HG03565 (cell line): Measurements from ENCODE around the gene RNASE4.
"Not testable (repeated sequence)": the region's sequence is repeated elsewhere in the genome, so short reads cannot be mapped to it uniquely, and the experiment has no call there.

Experiments
- ATAC-seq: cut with Tn5 transposase; IDR thresholded peaks from one replicate; pipeline ENCODE4 v1.9.1; 2021; ENCODE audit warnings: mild to moderate bottlenecking, moderate library complexity; ENCODE audit not compliant: unreplicated experiment

Gene RNASE4

GRCh38 chr14:20697273-20698017 is 13.1 kb downstream of the RNASE4 start:
- no peak for ATAC-seq

- ATAC-seq, result no peak
Measured at GRCh38 chr14:20698018-20698329, 13.6 kb downstream of the RNASE4 start.

GRCh38 chr14:20698934-20699333 is 14.6 kb downstream of the RNASE4 start:
- no peak for ATAC-seq

- ATAC-seq, result no peak
Measured at GRCh38 chr14:20699931-20700330, 15.6 kb downstream of the RNASE4 start.

- ATAC-seq, result not testable (repeated sequence)
Measured at GRCh38 chr14:20700965-20701364, 16.6 kb downstream of the RNASE4 start.

- ATAC-seq, result no peak
Measured at GRCh38 chr14:20706657-20707355, 22.4 kb downstream of the RNASE4 start.

GRCh38 chr14:20707622-20708021 is 23.3 kb downstream of the RNASE4 start:
- no peak for ATAC-seq

- ATAC-seq, result no peak
Measured at GRCh38 chr14:20711261-20711660, 26.9 kb downstream of the RNASE4 start.

- ATAC-seq, result no peak
Measured at GRCh38 chr14:20711685-20712084, 27.3 kb downstream of the RNASE4 start.

GRCh38 chr14:20712904-20713303 is 28.5 kb downstream of the RNASE4 start:
- no peak for ATAC-seq

- no peak for ATAC-seq
Measured at GRCh38 chr14:20714593-20715250, 30.4 kb downstream of the RNASE4 start.

- ATAC-seq, result no peak
Measured at GRCh38 chr14:20719777-20720176, 35.4 kb downstream of the RNASE4 start.

- ATAC-seq, result no peak
Measured at GRCh38 chr14:20720741-20721140, 36.4 kb downstream of the RNASE4 start.

- ATAC-seq, result no peak
Measured at GRCh38 chr14:20722016-20722415, 37.7 kb downstream of the RNASE4 start.

GRCh38 chr14:20723488-20723887 is 39.1 kb downstream of the RNASE4 start:
- no peak for ATAC-seq

- ATAC-seq, result not testable (repeated sequence)
Measured at GRCh38 chr14:20726121-20726520, 41.8 kb downstream of the RNASE4 start.

- no peak for ATAC-seq
Measured at GRCh38 chr14:20726531-20726930, 42.2 kb downstream of the RNASE4 start.

GRCh38 chr14:20730891-20731290 is 46.5 kb downstream of the RNASE4 start:
- no peak for ATAC-seq

- no peak for ATAC-seq
Measured at GRCh38 chr14:20732477-20732876, 48.1 kb downstream of the RNASE4 start.

GRCh38 chr14:20732979-20733635 is 48.7 kb downstream of the RNASE4 start:
- no peak for ATAC-seq

GRCh38 chr14:20733684-20734429 is 49.5 kb downstream of the RNASE4 start:
- no peak for ATAC-seq
